SU-DHL-6 (cell line): ENCODE data around the gene ADH7.
"Not testable (repeated sequence)": the region's sequence is repeated elsewhere in the genome, so short reads cannot be mapped to it uniquely, and the experiment has no call there.

Experiments used
- EZH2phosphoT487 ChIP-seq: fragments of 200-600 bp; sonication (generic), shearing (Covaris generic); conservative IDR thresholded peaks from 2 replicates; pipeline ENCODE4 v1.6.1; 2018; ENCODE audit warnings: mild to moderate bottlenecking, antibody characterized with exemption, low read length, moderate library complexity, mixed read lengths
- TF ChIP-seq, protein P1 (sequence below): fragments of 200-600 bp; sonication (generic); IDR thresholded peaks from one replicate; pipeline ENCODE4 v1.5.1; 2017; ENCODE audit warnings: antibody characterized with exemption, mild to moderate bottlenecking, low read length, moderate library complexity; ENCODE audit not compliant: insufficient read depth, poor library complexity, severe bottlenecking

DNA sequence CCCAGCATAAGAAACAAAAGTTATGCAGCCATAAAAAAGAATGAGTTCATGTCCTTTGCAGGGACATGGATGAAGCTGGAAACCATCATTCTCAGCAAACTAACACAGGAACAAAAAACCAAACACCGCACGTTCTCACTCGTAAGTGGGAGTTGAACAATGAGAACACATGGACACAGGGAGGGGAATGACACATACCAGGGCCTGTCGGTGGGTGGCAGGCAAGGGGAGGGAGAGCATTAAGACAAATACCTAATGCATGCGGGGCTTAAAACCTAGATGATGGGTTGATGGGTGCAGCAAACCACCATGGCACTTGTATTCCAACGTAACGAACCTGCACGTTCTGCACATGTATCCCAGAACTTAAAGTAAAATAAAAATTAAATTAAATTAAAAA is 19.4 kb downstream of the ADH7 start:
- TF ChIP-seq, protein P1, sequence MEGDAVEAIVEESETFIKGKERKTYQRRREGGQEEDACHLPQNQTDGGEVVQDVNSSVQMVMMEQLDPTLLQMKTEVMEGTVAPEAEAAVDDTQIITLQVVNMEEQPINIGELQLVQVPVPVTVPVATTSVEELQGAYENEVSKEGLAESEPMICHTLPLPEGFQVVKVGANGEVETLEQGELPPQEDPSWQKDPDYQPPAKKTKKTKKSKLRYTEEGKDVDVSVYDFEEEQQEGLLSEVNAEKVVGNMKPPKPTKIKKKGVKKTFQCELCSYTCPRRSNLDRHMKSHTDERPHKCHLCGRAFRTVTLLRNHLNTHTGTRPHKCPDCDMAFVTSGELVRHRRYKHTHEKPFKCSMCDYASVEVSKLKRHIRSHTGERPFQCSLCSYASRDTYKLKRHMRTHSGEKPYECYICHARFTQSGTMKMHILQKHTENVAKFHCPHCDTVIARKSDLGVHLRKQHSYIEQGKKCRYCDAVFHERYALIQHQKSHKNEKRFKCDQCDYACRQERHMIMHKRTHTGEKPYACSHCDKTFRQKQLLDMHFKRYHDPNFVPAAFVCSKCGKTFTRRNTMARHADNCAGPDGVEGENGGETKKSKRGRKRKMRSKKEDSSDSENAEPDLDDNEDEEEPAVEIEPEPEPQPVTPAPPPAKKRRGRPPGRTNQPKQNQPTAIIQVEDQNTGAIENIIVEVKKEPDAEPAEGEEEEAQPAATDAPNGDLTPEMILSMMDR, result not testable (repeated sequence)
- not testable (repeated sequence) for TF ChIP-seq EZH2phosphoT487
